Stimulated activated naive CD4-positive, alpha-beta T cell (primary cell): Measurements from ENCODE around the gene TMEM129.

Experiments used
- DNase-seq, 6 experiments: peaks; one replicate each; lab custom pipeline; 2025; lab: John Stamatoyannopoulos, UW

The TMEM129 gene

GRCh38 chr4:1668488-1668840 lies 52.7 kb downstream of the TMEM129 start:
- no peak for DNase-seq

DNA sequence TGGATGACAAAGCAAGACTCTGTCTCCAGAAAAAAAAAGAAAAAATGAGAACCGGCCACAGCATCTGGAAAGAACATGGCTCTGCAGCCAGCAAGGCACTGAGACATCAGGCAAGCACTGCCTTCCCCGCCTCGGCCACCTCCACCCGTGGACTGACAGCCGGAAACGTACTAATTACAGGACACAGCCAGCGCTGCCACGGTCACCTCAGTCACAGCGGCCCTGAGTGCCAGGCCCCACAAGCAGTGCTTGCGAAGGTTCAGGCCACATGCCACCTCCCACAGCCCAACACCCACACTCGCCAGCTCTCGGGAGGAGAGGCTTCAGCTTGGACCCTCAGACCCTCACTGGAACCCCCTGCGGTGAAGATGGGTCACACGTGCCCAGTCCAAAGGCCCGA lies 53.9 kb downstream of the TMEM129 start:
- DNase-seq, result no peak

- DNase-seq, result no peak
Observed at GRCh38 chr4:1666391-1666790, 54.7 kb downstream of the TMEM129 start.
